Measurements from ENCODE around the gene TMC7. TPM values are rescaled to one million over a fixed set of nuclear protein-coding genes. Genes with fewer than 3 reads are reported as not detected.
"Not testable (repeated sequence)": the region's sequence is repeated elsewhere in the genome, so short reads cannot be mapped to it uniquely, and the experiment has no call there.

TMC7 gene
- total RNA-seq, 1 experiment from 2014 or later = 4.1 TPM

- intact Hi-C loops (cut with micrococcal nuclease); H3K27me3 Mint-ChIP-seq (ENCODE audit: insufficient read depth, unreplicated experiment); POLR2A ChIA-PET; H3K9me3 Mint-ChIP-seq (ENCODE audit: unreplicated experiment); BruUV-seq (replicated peaks); DNase-seq (ENCODE audit: unreplicated experiment); H3K4me3 Mint-ChIP-seq (ENCODE audit: unreplicated experiment): not testable (repeated sequence)
- Mint-ChIP-seq H3K4me1 (ENCODE audit: insufficient read depth, unreplicated experiment) (peaks cover 22% of the 10 kb centered on the region), H3K27ac (ENCODE audit: low read depth, unreplicated experiment) (peak overlapping the region; percentile 88), H3K36me3 (ENCODE audit: insufficient read depth, unreplicated experiment) (peaks cover 13% of the 10 kb centered on the region)
- CTCF ChIA-PET = interaction anchor here (2.8 kb wide), 1 partner anchor 12 kb away, joined by 24 read pairs; the partner anchor contains the start of gene TMC7
These were observed 12.8 kb downstream of the TMC7 start for GRCh38 chr16:18996536-18996935.

- Mint-ChIP-seq H3K27ac (ENCODE audit: low read depth, unreplicated experiment) (peak overlapping the region; percentile 88), H3K4me1 (ENCODE audit: insufficient read depth, unreplicated experiment) (peaks cover 25% of the 10 kb centered on the region), H3K36me3 (ENCODE audit: insufficient read depth, unreplicated experiment) (peaks cover 13% of the 10 kb centered on the region)
- BruUV-seq (replicated peaks); intact Hi-C loops (cut with micrococcal nuclease); H3K9me3 Mint-ChIP-seq (ENCODE audit: unreplicated experiment); H3K27me3 Mint-ChIP-seq (ENCODE audit: insufficient read depth, unreplicated experiment); H3K4me3 Mint-ChIP-seq (ENCODE audit: unreplicated experiment); DNase-seq (ENCODE audit: unreplicated experiment): not testable (repeated sequence)
- ChIA-PET POLR2A (interaction anchor here (1.4 to 2.6 kb wide), 3 partner anchors 11 to 71 kb away, joined by 4 to 26 read pairs (median 14); partner anchors contain the start of gene COQ7), CTCF (interaction anchor here (2.8 kb wide), 1 partner anchor 13 kb away, joined by 24 read pairs; the partner anchor contains the start of gene TMC7)
These were observed 13.3 kb downstream of the TMC7 start for GRCh38 chr16:18997001-18997400.

GRCh38 chr16:18999045-18999393, 15.3 kb downstream of the TMC7 start:
- ChIA-PET CTCF (interaction anchor here (0.6 to 2.8 kb wide), 5 partner anchors 9 to 1698 kb away, joined by 3 to 24 read pairs (median 3); partner anchors contain the start of gene TMC7), POLR2A (interaction anchor here (1.0 to 2.6 kb wide), 4 partner anchors 9 to 69 kb away, joined by 4 to 26 read pairs (median 9); partner anchors contain the start of gene COQ7)
- TF ChIP-seq, protein P1, sequence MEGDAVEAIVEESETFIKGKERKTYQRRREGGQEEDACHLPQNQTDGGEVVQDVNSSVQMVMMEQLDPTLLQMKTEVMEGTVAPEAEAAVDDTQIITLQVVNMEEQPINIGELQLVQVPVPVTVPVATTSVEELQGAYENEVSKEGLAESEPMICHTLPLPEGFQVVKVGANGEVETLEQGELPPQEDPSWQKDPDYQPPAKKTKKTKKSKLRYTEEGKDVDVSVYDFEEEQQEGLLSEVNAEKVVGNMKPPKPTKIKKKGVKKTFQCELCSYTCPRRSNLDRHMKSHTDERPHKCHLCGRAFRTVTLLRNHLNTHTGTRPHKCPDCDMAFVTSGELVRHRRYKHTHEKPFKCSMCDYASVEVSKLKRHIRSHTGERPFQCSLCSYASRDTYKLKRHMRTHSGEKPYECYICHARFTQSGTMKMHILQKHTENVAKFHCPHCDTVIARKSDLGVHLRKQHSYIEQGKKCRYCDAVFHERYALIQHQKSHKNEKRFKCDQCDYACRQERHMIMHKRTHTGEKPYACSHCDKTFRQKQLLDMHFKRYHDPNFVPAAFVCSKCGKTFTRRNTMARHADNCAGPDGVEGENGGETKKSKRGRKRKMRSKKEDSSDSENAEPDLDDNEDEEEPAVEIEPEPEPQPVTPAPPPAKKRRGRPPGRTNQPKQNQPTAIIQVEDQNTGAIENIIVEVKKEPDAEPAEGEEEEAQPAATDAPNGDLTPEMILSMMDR (IDR thresholded peaks at IDR 0.05; ENCODE audit: unreplicated experiment) = no peak
- no TSS peak for BruUV-seq (replicated peaks)
- DNase-seq (ENCODE audit: unreplicated experiment) = no peak
- Mint-ChIP-seq H3K27me3 (ENCODE audit: insufficient read depth, unreplicated experiment) (no peaks in the 10 kb centered on the region), H3K36me3 (ENCODE audit: insufficient read depth, unreplicated experiment) (peaks cover 13% of the 10 kb centered on the region), H3K4me3 (ENCODE audit: unreplicated experiment) (no peak overlapping the region), H3K27ac (ENCODE audit: low read depth, unreplicated experiment) (peak overlapping the region; percentile 88), H3K9me3 (ENCODE audit: unreplicated experiment) (no peaks in the 10 kb centered on the region), H3K4me1 (ENCODE audit: insufficient read depth, unreplicated experiment) (peaks cover 25% of the 10 kb centered on the region)
- intact Hi-C loops (cut with micrococcal nuclease) = no loop called here

GRCh38 chr16:19001788-19002187, 18.1 kb downstream of the TMC7 start:
- H3K4me1 Mint-ChIP-seq (ENCODE audit: insufficient read depth, unreplicated experiment) = peaks cover 28% of the 10 kb centered on the region
- H3K27ac Mint-ChIP-seq (ENCODE audit: low read depth, unreplicated experiment) = peak overlapping the region; percentile 23
- no peaks in the 10 kb centered on the region for H3K27me3 Mint-ChIP-seq (ENCODE audit: insufficient read depth, unreplicated experiment)
- H3K36me3 Mint-ChIP-seq (ENCODE audit: insufficient read depth, unreplicated experiment) = peaks cover 7% of the 10 kb centered on the region
- DNase-seq (ENCODE audit: unreplicated experiment) = peak; percentile 97
- TF ChIP-seq, protein P1 (IDR thresholded peaks at IDR 0.05; ENCODE audit: unreplicated experiment) = no peak
- H3K9me3 Mint-ChIP-seq (ENCODE audit: unreplicated experiment) = no peaks in the 10 kb centered on the region
- intact Hi-C loops (cut with micrococcal nuclease) = no loop called here
- H3K4me3 Mint-ChIP-seq (ENCODE audit: unreplicated experiment) = no peak overlapping the region
- ChIA-PET CTCF (interaction anchor here (0.7 to 1.3 kb wide), 2 partner anchors 18 to 70 kb away, joined by 3 to 4 read pairs; partner anchors contain the start of gene TMC7), POLR2A (interaction anchor here (0.6 to 1.0 kb wide), 3 partner anchors 76 to 515 kb away, joined by 3 read pairs; partner anchors contain the start of gene SMG1)
- BruUV-seq (replicated peaks) = no TSS peak

DNA sequence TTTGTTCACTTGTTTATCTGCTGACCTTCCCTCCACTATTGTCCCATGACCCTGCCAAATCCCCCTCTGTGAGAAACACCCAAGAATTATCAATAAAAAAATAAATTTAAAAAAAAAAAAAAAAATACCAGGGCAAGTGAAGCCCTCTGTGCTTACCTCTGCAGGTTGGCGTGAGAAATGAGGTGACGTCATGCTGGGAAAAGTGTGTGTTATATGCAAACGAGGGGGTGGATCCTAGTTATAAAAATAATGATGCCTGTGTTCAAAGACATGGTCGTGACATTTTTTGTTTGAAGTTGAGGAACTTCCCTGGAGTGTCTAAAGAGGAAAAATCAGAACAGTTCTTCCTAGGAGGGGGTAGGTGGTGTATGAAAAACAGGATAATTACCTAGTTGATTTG, 20.2 kb downstream of the TMC7 start:
- TF ChIP-seq, protein P1 (IDR thresholded peaks at IDR 0.05; ENCODE audit: unreplicated experiment) = no peak
- Mint-ChIP-seq H3K27me3 (ENCODE audit: insufficient read depth, unreplicated experiment) (no peaks in the 10 kb centered on the region), H3K36me3 (ENCODE audit: insufficient read depth, unreplicated experiment) (peaks cover 7% of the 10 kb centered on the region), H3K4me1 (ENCODE audit: insufficient read depth, unreplicated experiment) (peaks cover 41% of the 10 kb centered on the region), H3K27ac (ENCODE audit: low read depth, unreplicated experiment) (no peak overlapping the region), H3K4me3 (ENCODE audit: unreplicated experiment) (no peak overlapping the region), H3K9me3 (ENCODE audit: unreplicated experiment) (no peaks in the 10 kb centered on the region)
- intact Hi-C loops (cut with micrococcal nuclease) = loop anchor here (2.0 kb wide), 1 partner anchor 77 kb away; the partner anchor contains the start of gene SMG1
- POLR2A ChIA-PET = no interaction called here
- CTCF ChIA-PET = interaction anchor here (0.6 to 2.2 kb wide), 2 partner anchors 19 to 21 kb away, joined by 3 to 22 read pairs; partner anchors contain the start of gene TMC7
- DNase-seq (ENCODE audit: unreplicated experiment) = no peak
- no TSS peak for BruUV-seq (replicated peaks)
